Medulla oblongata (tissue), 1 donor: ENCODE results near the gene CCDC106.

Source experiments
- DNase-seq: peaks from one replicate; pipeline ENCODE4 v3.0.0-alpha.2; 2015; ENCODE audit errors: extremely low spot score

Gene CCDC106

GRCh38 chr19:55683449-55684261 lies 35.6 kb downstream of the CCDC106 start:
- DNase-seq, result no peak

DNA sequence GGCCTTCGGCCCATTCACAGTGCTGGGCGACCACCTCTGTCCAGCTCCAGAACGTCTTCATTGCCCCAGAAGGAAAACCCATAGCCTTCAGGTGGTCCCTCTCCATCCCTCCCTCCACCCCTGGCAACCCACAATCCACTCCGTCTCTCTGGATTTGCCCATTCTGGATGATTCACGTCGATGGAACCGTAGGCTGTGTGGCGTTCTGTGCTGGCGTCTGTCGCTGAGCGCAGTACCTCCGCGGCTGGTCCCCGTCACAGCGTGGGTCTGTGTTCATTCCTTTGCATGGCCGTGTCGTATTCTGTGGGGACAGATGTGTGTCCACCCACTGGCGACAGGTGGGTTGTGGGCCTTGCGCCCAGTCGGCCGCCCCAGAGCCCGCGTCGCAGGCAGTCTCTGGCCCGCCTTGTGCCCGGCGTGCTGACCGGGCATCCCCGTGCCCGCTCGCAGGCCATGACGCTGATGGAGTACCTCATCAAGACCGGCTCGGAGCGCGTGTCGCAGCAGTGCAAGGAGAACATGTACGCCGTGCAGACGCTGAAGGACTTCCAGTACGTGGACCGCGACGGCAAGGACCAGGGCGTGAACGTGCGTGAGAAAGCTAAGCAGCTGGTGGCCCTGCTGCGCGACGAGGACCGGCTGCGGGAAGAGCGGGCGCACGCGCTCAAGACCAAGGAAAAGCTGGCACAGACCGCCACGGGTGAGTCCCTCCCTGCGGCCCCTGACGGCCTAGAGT lies 37.1 kb downstream of the CCDC106 start:
- no peak for DNase-seq

DNA sequence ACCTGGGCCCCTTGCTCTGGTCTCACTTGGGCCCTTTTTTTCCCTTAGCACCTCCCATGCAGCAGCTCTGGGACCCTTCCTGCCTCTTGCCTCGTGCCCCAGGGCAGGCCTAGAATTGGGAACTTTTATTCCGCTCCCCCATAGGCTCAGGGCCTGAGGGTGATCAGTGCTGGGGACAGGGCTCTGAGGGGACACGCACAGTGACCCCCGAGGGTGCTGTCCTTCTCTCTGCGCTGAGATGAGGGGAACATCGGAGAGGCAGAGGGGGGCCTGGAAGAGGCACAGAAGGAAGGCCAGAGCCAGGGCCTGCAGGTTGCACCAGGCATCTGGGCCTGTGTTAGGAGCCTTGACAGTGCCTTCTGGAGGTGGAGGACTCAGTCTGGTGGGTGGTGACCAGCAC lies 37.8 kb downstream of the CCDC106 start:
- no peak for DNase-seq

DNA sequence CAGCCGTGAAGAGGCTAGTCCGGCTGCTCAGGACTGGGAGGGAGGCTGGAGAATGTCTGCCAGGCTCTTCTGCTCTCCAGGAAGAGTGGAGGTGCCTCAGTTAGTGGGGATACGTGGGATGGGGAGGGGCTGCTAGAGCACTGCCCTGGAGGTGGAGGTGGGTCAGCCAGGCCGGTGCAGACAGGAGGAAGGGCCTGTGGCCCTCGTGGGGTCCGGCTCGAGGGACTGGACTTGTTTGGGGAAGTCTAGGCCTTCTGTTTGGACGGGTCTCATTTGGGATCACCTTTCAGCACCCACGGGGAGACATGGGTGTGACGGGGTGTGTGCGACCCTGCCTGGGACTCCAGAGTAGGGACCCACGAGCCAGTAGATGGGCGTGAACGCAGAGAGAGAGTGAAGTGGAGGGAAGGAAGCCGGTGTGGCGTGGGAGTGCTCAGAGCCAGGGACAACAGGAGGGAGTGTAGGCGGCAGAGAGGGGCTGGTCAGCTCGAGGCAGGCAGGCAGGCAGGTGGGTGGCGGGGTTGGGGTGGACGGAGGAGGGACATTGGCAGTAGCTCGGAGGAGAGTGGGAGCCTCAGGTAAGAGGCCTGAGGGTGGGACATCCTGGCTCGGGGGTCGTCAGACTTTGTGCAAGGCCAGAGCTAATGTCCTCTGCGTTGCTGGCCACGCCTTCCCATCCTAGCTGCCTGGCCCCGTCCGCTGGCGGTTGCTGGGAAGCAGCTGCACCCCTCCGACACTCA lies 38.5 kb downstream of the CCDC106 start:
- DNase-seq, result no peak

- DNase-seq, result no peak
Observed at GRCh38 chr19:55687281-55688201, 39.5 kb downstream of the CCDC106 start.

GRCh38 chr19:55688422-55689218 lies 40.6 kb downstream of the CCDC106 start:
- DNase-seq, result no peak

- DNase-seq, result no peak
Observed at GRCh38 chr19:55689411-55690108, 41.5 kb downstream of the CCDC106 start.

- no peak for DNase-seq
Observed at GRCh38 chr19:55690109-55690768, 42.2 kb downstream of the CCDC106 start.

DNA sequence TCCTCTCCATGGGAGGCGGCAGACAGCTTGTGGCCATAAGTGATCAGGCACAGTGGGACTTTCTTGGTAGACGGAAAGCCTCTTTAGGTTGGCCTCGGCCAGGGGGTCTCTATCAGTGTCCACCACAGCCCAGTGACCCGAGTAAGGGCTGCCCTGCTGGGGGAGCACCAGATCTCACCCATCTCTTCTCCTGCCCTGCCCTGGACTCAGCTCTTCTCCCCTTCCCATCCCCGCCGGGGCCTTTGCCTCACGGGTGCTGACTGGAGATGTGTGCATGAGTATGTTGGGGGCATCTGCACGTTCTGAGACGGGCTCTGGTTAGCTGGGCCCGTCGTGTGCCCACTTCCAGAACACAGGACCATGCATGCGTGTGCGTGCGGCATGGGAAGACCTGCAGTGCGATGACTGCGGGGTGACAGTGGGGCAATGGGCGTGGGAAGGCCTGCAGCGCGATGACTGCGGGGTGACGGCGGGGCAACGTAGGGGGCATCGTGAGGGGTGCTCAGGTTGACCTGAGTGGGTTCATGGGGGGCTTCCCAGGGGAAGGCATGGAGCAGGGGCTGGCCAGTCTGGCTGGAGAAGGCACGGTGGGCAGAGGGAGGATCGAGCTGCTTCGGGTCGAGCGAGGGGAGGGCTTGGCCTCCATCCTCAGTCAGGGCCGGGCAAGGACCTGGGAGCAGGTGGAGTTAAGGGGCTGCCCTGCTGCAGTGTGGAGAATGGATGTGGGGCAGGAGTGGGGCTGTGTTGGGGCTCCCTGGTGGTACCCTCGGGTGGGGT lies 42.9 kb downstream of the CCDC106 start:
- no peak for DNase-seq

DNA sequence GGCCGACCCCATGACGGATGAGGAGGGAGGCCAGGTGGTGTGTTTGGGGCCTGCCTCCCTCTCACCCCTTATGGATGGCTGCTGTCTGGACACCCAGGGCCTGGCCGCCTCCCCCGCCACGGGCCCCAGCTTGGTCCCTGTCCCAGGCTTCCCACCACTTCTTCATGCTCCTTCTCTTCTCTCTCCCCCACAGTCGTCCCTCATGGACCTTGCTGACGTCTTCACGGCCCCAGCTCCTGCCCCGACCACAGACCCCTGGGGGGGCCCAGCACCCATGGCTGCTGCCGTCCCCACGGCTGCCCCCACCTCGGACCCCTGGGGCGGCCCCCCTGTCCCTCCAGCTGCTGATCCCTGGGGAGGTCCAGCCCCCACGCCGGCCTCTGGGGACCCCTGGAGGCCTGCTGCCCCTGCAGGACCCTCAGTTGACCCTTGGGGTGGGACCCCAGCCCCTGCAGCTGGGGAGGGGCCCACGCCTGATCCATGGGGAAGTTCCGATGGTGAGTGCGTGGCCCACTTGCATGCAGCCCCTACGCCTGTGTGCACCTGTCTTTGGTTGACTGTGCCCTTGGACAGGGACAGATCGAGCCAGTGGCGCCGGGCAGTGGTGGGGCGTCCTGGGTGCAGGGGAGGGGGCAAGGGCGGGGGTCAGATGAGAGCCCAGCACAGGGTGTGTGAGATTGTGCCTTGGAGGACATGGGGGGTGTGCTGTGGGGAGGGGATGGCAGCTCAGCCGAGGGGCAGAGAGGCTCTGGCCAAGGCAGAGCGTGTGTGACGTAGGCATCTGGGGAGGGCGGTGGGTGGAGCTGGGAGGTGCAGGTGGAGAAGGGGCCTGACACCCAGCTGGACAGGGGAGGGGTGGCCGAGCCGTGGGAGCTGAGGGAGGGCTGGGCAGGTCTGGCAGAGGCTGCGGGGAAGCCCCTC lies 43.8 kb downstream of the CCDC106 start:
- no peak for DNase-seq

DNA sequence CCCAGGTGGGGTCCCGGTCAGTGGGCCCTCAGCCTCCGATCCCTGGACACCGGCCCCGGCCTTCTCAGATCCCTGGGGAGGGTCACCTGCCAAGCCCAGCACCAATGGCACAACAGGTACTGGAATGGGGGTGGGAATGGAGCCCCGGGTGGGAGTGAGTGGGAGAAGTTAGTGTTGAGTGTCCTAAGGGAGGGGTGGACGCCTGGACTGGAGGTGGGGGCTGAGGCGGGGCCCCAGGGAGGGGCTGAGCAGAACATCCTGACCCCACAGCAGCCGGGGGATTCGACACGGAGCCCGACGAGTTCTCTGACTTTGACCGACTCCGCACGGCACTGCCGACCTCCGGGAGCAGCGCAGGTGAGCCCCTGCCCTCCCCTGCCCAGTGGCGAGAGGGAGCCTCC lies 44.7 kb downstream of the CCDC106 start:
- DNase-seq, result no peak

DNA sequence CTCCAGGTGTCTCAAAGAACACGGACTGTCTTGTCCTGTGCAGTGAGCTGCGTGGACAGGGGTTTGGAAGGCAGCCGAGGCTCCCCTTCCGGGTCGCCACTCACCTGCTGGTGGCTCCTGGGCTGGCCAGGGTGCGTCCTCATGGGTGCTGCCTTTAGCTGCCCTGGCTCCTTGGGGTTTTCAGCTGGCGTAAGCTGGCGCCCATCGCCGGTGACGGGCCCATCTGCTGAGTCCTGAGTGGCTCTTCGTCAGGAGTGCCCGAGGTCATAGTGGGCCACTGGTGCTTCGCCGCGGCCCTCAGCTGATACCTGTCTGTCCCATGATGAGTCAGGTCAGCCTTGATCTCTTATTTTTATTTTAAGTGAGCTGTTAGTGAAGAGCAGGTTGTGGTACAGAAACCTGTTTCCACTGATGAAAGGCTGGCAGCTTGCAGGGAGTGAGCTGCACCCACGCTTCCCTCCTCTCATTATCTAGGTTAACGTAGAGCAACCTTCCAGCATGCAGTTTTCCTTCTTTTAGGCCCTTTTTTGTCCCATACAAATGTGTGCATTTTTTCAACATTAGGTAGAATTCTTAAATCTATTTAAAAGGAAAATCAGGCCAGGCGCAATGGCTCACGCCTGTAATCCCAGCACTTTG lies 45.4 kb downstream of the CCDC106 start:
- DNase-seq, result no peak

- no peak for DNase-seq
Observed at GRCh38 chr19:55694241-55694655, 46.2 kb downstream of the CCDC106 start.

DNA sequence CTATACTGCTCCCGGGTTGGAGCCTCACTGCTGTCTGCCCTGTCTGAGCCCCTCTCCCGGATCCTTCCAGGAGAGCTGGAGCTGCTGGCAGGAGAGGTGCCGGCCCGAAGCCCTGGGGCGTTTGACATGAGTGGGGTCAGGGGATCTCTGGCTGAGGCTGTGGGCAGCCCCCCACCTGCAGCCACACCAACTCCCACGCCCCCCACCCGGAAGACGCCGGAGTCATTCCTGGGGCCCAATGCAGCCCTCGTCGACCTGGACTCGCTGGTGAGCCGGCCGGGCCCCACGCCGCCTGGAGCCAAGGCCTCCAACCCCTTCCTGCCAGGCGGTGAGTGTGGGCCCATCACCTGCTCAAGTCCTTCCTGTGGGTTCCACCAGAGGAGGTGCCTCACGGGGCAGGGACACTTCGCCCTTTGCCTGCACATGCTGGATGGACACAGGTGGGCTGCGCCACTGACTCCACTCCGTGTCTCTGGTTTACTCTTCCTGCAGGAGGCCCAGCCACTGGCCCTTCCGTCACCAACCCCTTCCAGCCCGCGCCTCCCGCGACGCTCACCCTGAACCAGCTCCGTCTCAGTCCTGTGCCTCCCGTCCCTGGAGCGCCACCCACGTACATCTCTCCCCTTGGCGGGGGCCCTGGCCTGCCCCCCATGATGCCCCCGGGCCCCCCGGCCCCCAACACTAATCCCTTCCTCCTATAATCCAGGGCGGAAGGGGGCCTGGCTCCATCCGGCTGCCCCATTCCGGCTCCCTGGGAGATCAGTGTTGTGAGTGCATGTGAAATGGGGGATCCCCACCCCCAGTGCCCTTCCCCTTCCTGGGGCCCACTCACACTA lies 46.9 kb downstream of the CCDC106 start:
- DNase-seq, result no peak

DNA sequence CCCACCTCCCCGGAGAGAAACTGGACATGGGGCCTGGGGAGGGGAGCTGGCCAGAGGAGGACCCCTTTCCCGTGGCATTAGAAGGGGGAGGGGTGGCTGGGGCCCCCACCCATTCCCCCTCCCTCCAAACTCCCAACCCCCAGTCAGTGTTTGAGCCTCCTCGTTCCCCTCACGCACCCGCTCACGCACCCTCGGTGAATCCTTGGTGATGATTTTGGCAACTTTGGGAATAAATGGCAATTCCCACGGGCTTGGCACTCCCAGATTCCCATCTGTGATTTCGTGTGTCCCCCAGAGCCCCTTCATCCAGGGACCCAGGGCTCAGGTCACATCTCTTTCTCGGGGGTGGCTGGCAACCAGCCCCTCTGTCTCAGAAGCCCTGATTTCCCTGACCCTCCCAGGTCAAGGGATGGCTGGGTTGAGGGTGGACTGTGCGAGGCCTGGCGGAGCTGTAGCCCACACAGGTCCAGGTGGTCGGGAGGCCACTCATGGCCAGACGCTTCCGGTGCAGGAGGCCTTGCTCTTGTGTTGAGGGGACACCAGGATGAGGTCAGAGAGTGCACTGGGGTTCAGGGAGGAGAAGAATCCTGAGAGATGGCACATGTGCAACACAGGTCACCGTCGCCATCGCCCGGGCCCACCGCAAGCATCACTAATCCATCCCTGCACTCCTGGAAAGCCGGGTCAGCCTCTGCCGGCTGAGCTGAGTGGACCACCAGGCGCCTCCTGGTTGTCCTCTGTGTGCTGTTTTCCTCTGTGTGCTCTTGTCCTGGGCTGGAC lies 47.7 kb downstream of the CCDC106 start:
- no peak for DNase-seq
